T-helper 2 cell treated with Interferon-gamma antibody and Interleukin-4, amounts not matched to agents 5 μg/mL and 100 μg/mL, for 36 hours (primary cell): Measurements from ENCODE around the gene C5orf63.

Experiments used
- DNase-seq: peaks from one replicate; pipeline ENCODE4 v3.0.0; 2021; ENCODE audit warnings: low spot score
- H3K27ac Mint-ChIP-seq: one replicate; pipeline ENCODE4 v1.8.0; 2021; ENCODE audit warnings: mild to moderate bottlenecking, mixed read lengths
- H3K27me3 Mint-ChIP-seq: one replicate; pipeline ENCODE4 v1.8.0; 2021; ENCODE audit warnings: low read depth, mixed read lengths
- H3K36me3 Mint-ChIP-seq: one replicate; pipeline ENCODE4 v1.8.0; 2021; ENCODE audit warnings: low read depth, mixed read lengths
- H3K4me1 Mint-ChIP-seq: one replicate; pipeline ENCODE4 v1.8.0; 2021; ENCODE audit warnings: low read depth, mixed read lengths
- H3K4me3 Mint-ChIP-seq: one replicate; pipeline ENCODE4 v1.8.0; 2022; ENCODE audit warnings: mild to moderate bottlenecking, moderate library complexity, mixed read lengths
- H3K9me3 Mint-ChIP-seq: one replicate; pipeline ENCODE4 v1.8.0; 2021; ENCODE audit warnings: mixed read lengths

The C5orf63 gene

DNA sequence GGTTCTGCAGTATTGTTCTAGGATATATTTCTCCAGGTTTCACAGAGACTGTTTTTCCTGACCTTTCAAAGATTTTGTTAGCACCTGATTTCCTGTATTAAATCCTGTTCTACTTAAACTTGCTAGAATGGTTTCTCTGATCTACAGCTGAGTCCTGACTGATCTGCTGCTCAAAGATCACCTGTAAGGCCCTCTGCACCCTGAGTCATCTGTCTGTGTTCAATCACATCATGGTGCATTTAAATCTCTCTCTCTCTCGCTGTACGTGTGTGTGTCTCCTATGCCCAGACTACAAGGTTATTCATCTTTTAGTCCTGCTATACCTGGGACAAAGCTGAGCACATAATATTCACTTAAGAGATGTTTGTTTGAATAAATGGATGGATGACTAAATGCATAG, 13.3 kb upstream of the C5orf63 start:
- H3K36me3 Mint-ChIP-seq = no peaks in the 10 kb centered on the region
- no peak overlapping the region for H3K27ac Mint-ChIP-seq
- no peaks in the 10 kb centered on the region for H3K27me3 Mint-ChIP-seq
- no peak for DNase-seq
- no peak overlapping the region for H3K4me3 Mint-ChIP-seq
- no peaks in the 10 kb centered on the region for H3K9me3 Mint-ChIP-seq
- H3K4me1 Mint-ChIP-seq = peaks cover 6% of the 10 kb centered on the region

DNA sequence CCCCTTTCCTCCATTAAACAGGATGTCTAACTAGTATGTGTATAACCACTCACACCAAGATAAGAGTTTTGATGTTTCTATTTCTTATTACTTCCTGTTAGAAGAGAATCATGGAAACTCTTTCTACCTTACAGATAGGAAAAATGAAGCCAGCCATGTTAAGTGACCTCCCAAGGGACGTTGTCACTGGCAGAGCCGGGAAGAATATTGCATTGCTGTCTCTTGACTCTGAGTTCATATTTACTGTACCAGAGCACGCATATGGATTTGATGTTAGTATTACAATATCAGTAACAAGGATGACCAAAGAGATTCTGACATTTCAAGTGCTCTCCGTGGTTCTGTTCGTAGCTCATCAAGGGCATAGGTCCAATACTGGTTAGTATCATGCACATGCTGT, 12.5 kb upstream of the C5orf63 start:
- no peak overlapping the region for H3K27ac Mint-ChIP-seq
- peaks cover 6% of the 10 kb centered on the region for H3K4me1 Mint-ChIP-seq
- no peak overlapping the region for H3K4me3 Mint-ChIP-seq
- H3K27me3 Mint-ChIP-seq = no peaks in the 10 kb centered on the region
- H3K9me3 Mint-ChIP-seq = no peaks in the 10 kb centered on the region
- no peaks in the 10 kb centered on the region for H3K36me3 Mint-ChIP-seq
- DNase-seq = no peak

DNA sequence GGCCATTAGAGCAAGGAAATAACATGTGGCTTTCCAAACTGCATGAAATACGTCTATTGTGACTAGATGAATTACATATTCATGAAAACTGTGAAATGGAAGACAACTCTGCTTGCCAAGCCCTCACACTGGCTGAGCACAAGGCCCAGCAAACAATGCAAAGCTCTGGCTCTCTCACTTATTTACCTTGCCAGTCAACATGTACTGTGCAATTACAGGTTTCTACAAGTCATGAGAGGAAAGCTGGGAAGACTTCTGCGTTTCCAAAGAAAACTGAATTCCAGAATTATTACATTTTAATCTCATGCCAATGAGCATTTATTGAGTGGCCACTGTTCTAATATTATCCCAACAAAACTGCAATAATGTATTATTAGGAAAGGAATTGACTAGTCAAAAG, 12.1 kb upstream of the C5orf63 start:
- no peaks in the 10 kb centered on the region for H3K27me3 Mint-ChIP-seq

DNA sequence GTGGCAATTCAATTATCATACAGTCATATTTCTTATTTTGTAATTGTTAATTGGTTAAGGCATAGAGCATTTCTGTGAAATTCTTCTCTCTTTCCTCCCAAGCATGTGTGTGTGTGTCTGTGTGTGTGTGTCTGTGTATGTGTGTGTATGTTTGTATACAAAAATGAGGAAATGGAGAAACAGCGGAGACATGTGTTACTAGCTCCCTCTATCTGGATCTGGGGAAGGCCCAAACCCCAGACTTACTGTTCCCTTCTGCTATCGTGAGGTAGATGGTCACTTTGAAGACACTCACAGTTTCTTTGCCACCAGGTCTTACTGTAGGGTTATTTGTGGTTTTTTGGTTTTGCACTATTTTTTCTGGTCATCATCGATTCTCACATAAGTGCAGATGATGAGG, 11.4 kb upstream of the C5orf63 start:
- Mint-ChIP-seq H3K4me3 (no peak overlapping the region), H3K9me3 (no peaks in the 10 kb centered on the region), H3K4me1 (peaks cover 6% of the 10 kb centered on the region), H3K27me3 (peaks cover 3% of the 10 kb centered on the region), H3K36me3 (no peaks in the 10 kb centered on the region), H3K27ac (no peak overlapping the region)
- no peak for DNase-seq

More for the DNA sequence above, 12.1 kb upstream of the C5orf63 start:
- no peaks in the 10 kb centered on the region for H3K36me3 Mint-ChIP-seq
- H3K9me3 Mint-ChIP-seq = no peaks in the 10 kb centered on the region
- H3K4me3 Mint-ChIP-seq = no peak overlapping the region
- H3K27ac Mint-ChIP-seq = no peak overlapping the region
- no peak for DNase-seq
- peaks cover 6% of the 10 kb centered on the region for H3K4me1 Mint-ChIP-seq

DNA sequence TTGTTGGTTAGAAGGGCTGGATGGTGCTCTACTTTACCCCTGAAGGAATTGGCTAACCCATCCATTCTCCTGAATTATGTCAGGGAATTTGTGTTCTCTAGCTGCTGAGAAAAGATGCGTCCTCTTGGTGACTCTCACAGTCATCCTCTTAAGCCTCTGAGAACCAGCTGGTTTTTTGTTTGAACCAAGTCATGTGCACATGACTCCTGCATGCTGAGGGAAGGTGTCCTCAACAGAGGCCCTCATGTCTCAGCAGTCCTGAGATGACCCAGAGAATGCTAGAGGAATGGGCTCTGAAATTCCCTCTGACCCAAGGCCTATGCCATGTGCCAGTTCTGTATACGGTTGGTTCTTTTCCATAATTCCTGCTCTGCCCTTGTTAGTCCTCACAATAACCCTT, 10.4 kb upstream of the C5orf63 start:
- Mint-ChIP-seq H3K4me3 (no peak overlapping the region), H3K36me3 (no peaks in the 10 kb centered on the region), H3K27ac (no peak overlapping the region), H3K4me1 (no peaks in the 10 kb centered on the region), H3K27me3 (peaks cover 3% of the 10 kb centered on the region), H3K9me3 (no peaks in the 10 kb centered on the region)
- DNase-seq = no peak

DNA sequence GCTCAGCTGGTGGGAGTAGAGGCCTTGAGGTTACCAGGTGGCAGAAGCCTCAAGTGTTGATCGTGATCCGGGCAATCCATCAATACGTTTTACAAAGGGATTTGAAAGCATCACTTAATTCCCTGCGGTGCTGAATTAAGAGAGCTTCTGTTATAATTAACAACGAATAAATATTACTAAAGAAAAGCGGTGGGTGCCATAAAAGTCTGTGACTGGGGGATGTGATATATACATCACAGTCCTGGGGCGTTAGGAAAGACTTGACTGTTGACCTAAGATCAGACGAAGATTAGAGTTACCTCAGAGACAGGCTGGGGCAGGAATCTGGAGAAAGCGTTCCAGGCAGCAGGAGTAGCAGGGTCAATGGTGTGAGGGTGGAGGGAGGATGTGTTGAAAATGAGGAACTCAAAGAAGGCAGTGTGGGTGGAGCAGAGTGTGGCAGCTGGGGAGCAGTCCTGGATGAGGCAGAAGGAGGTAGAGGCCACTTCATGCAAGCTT, 6.7 kb upstream of the C5orf63 start:
- no peak for DNase-seq
- no peaks in the 10 kb centered on the region for H3K9me3 Mint-ChIP-seq
- H3K27ac Mint-ChIP-seq = no peak overlapping the region
- peaks cover 6% of the 10 kb centered on the region for H3K4me1 Mint-ChIP-seq
- H3K36me3 Mint-ChIP-seq = no peaks in the 10 kb centered on the region
- peaks cover 3% of the 10 kb centered on the region for H3K27me3 Mint-ChIP-seq
- no peak overlapping the region for H3K4me3 Mint-ChIP-seq

DNA sequence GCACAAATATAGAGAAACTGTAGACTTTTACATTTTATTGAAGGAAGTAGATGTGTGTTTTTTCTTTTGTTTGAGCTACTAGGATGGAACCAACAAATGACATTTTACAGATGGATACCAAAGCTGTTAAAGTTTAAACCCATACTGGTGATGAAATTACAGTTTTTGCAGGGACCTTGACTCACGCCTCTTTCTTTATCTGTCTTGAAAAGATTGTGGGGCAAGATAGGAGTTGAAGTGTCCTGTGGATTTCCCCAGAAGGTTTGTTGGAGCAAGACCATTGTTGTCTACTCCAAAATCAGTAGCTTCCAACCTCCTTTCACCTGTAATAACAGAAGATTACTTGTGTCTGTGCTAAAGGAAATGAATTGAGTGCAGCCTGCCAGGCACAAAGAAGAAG, 4.1 kb upstream of the C5orf63 start:
- Mint-ChIP-seq H3K27ac (no peak overlapping the region), H3K4me1 (peaks cover 18% of the 10 kb centered on the region), H3K9me3 (no peaks in the 10 kb centered on the region), H3K36me3 (peaks cover 2% of the 10 kb centered on the region), H3K27me3 (peaks cover 3% of the 10 kb centered on the region), H3K4me3 (no peak overlapping the region)
- peak; percentile 7 for DNase-seq

DNA sequence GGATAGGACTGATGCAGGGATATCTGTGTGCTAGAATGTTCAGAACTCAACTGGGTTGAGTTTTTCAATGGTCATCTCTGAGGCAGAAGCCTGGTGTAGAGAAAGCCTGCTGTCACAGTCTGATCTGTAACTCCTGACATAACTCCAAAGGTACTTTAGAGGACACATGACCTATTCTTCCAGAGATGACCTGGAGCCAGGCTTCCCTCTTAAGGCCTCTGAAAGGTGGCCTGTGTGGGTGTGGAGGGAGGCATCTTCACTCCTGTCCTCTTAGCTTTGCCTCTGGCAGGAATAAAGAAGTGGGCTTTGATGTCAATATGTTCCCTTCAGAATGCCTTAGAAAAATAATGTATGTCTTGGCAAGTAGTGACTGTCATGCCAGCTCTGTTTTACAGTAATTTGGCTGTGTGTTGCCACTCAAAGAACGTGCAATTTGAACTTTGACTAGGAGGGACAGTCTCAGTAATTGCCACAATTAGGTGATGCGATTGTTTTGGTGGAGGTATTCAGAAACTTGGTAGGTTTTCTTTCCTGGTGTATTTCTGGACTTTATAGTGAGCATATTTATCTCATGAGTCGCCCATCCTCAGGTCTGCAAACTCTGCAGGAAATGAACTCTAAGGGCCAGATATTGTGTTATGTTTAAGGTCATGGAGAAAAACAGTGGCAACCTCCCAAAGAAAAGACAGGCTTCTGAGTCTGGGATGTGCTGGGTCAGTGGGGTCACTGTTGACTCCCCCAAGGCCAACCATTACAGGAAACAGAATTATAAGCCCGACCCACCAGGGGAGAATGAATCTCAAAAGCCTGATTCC, 3.2 kb upstream of the C5orf63 start:
- peaks cover 2% of the 10 kb centered on the region for H3K36me3 Mint-ChIP-seq
- no peak for DNase-seq
- H3K27me3 Mint-ChIP-seq = peaks cover 3% of the 10 kb centered on the region
- no peak overlapping the region for H3K4me3 Mint-ChIP-seq
- H3K9me3 Mint-ChIP-seq = no peaks in the 10 kb centered on the region
- H3K27ac Mint-ChIP-seq = no peak overlapping the region
- peaks cover 21% of the 10 kb centered on the region for H3K4me1 Mint-ChIP-seq

DNA sequence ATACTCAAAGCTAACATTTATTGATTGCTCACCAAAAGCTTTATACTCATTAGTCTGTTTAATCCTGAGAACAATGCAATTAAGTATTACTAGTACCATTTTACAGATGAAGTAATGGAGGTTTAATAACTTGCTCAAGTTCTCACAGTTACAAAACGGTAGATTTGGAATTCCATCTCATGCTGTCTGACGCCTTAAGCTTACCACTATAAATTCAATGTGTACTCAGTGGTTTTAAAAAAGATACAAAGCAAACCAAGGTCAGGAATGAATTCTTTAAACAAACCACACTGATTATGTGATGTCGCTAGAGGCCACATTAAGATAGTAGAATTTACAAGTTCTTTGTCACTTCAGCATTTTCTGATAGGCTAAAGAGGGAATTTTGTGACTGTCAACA, 1.2 kb upstream of the C5orf63 start:
- Mint-ChIP-seq H3K4me3 (no peak overlapping the region), H3K4me1 (peaks cover 21% of the 10 kb centered on the region), H3K27me3 (no peaks in the 10 kb centered on the region), H3K9me3 (no peaks in the 10 kb centered on the region), H3K27ac (no peak overlapping the region), H3K36me3 (peaks cover 2% of the 10 kb centered on the region)
- DNase-seq = no peak

DNA sequence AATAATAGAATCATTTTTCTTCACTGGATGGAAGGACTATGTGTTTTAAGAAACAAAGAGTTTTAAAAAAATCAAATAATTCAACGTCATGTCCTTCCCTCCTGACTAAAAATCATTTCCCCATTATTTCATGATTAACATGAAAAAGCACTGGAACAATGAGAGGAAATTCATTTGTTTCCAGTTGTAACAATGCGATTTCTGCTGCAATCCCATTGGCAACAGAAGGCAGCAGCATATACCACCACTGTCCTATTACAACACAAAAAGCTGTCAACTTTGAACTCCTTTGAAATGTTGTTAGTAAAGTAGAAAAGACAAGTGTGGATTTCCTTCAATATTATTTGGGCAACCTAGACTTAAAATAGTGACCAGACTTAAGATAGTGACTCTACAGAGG, 3.1 kb downstream of the C5orf63 start:
- no peak for DNase-seq
- Mint-ChIP-seq H3K27ac (no peak overlapping the region), H3K4me3 (no peak overlapping the region)

DNA sequence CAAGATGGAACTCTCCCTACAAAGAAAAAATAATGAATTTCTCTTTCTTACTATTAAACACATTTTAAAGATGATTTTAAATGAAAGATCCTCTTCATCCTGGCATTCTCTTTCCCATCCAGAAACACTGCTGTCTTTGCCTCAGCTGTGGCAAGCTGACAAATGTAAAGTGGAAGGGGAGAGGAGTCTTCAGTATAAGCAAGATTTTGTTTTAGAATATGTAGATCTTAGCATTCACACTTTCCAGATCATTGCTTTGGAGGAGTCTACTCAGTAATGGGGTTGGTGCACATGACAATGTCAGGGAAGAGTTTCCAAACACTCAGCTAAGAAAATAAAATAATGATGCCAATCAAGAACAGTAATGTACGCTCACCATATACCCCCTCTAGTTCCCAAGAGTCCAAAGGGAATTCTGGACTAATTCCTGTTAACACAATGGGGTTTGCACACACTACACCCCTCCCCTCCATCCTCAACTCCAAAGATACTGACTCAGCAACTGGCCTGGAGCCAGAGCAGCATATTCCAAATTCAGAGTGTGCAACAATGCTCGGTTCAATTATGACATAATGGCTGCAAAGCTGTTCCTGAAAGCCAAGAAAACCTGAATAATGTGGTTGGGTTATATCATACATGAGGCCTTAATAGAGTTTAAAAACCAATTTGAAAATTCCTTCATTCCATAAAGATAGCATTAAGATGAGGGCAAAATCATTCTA, 4.6 kb downstream of the C5orf63 start:
- Mint-ChIP-seq H3K36me3 (peaks cover 8% of the 10 kb centered on the region), H3K4me1 (peaks cover 10% of the 10 kb centered on the region), H3K9me3 (no peaks in the 10 kb centered on the region), H3K4me3 (no peak overlapping the region), H3K27ac (no peak overlapping the region), H3K27me3 (no peaks in the 10 kb centered on the region)
- DNase-seq = no peak

More for the DNA sequence above, 3.1 kb downstream of the C5orf63 start:
- no peaks in the 10 kb centered on the region for H3K9me3 Mint-ChIP-seq
- H3K36me3 Mint-ChIP-seq = peaks cover 8% of the 10 kb centered on the region
- H3K27me3 Mint-ChIP-seq = no peaks in the 10 kb centered on the region
- peaks cover 15% of the 10 kb centered on the region for H3K4me1 Mint-ChIP-seq

DNA sequence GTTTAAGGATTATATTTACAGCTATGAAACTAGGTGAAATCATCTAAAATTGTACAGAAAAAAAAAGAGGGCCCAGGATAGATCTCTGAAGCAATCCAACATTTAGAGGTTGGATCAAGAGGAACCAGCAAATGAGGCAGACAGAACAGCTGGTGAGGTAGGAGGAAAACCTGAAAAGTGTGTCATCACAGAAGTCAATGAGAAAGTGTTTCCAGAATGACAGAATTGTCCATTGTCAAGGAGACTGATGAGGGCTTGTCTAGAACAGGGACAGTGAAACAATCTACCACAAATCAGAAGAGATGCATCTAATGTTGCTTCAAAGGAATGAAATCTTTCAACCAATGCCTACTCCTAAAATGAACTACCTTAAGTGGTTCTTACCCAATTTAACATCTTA, 6.6 kb downstream of the C5orf63 start:
- DNase-seq = no peak

DNA sequence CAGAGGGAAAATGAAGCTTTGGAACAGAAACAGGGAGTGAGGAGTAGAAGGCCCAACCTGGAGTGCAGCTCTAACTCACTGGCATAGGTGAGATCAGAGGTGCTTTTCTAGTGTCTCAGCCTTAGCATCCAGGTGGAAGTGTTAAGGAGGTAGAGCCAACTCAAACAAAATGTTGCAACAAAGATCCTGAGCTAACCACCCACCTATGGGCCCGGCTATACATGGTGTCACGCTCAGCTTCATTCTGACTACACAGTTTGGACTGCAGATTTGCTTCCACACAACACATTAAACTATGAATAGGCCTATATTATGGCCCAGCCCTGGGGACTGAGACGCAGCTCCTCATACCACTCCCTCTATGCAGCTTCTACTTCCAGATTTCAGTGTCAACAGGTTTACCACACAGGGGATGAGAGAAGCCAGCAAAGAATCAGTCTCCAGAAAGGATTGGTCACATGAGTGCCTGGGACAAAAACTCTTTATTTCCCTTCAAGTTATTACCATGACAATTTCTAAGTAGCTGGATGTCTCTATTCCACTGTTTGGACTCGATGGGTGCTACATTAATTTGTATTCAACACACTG, 9.0 kb downstream of the C5orf63 start:
- no peak overlapping the region for H3K27ac Mint-ChIP-seq
- no peak overlapping the region for H3K4me3 Mint-ChIP-seq
- no peaks in the 10 kb centered on the region for H3K27me3 Mint-ChIP-seq
- H3K36me3 Mint-ChIP-seq = peaks cover 5% of the 10 kb centered on the region
- H3K4me1 Mint-ChIP-seq = peaks cover 10% of the 10 kb centered on the region
- DNase-seq = no peak
- H3K9me3 Mint-ChIP-seq = no peaks in the 10 kb centered on the region

More for the DNA sequence above, 6.6 kb downstream of the C5orf63 start:
- H3K27me3 Mint-ChIP-seq = no peaks in the 10 kb centered on the region
- no peak overlapping the region for H3K4me3 Mint-ChIP-seq
- H3K27ac Mint-ChIP-seq = no peak overlapping the region
- H3K36me3 Mint-ChIP-seq = peaks cover 6% of the 10 kb centered on the region
- no peaks in the 10 kb centered on the region for H3K9me3 Mint-ChIP-seq
- no peaks in the 10 kb centered on the region for H3K4me1 Mint-ChIP-seq

DNA sequence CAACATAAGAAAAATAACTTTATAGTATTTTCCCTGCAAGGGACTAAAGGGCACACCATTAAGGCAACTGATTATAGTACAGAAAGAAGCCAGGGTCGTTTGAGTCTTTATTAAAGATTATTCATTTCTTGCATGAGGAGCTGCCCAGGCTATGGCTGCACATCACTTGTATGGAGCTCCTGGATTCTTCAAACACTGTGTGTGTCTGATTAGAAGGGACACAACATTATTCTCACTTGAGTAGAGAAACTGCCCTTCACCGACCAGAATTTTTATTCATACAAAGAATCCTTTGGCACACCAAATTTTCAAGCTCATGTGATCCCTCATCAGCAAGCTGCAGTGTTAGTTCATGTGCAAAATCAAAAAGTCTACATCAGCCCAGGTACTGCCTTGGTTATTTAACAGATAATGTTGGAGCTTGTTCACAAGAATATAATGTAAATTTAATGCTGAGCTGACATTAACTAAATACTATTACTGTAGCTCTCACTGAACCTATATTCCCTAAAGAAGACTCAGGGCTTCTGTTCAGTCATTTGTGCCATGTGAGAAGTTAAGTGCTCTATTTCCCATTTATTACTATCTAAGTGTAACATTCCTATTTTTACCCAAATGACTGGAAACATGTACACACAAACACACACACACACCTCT, 9.9 kb downstream of the C5orf63 start:
- no peaks in the 10 kb centered on the region for H3K27me3 Mint-ChIP-seq
- no peak for DNase-seq
- H3K4me3 Mint-ChIP-seq = no peak overlapping the region
- H3K36me3 Mint-ChIP-seq = peaks cover 4% of the 10 kb centered on the region
- H3K4me1 Mint-ChIP-seq = peaks cover 10% of the 10 kb centered on the region
- H3K27ac Mint-ChIP-seq = no peak overlapping the region
- no peaks in the 10 kb centered on the region for H3K9me3 Mint-ChIP-seq
